HG02943 (cell line): Measurements from ENCODE around the gene AIG1.

Experiments used
- ATAC-seq: cut with Tn5 transposase; IDR thresholded peaks from one replicate; pipeline ENCODE4 v1.9.1; 2021; ENCODE audit warnings: mild to moderate bottlenecking, low read depth, moderate library complexity; ENCODE audit not compliant: unreplicated experiment

AIG1 gene

DNA sequence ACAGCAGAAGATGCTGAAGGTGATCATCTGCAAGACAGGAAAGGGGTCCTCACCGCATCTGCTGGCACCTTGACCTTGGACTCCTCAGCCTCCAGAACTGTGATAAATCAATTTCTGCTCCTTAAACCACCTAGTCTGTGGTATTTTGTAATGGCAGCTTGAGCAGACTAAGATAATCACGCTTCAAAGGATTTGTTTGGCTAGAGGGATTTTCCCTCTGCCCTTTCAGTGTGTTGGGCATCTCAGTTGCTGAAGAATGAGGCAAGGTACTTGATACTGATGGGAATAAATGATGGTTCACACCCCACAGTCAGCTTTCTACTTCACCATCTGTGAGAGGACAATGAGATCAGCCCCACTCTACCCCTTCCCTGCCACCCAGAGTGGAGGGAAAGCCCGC, 329.6 kb downstream of the AIG1 start:
- ATAC-seq: no peak
